ENCODE results near the gene ARFGAP2.
"Not testable (repeated sequence)": the region's sequence is repeated elsewhere in the genome, so short reads cannot be mapped to it uniquely, and the experiment has no call there.

The ARFGAP2 gene

DNA sequence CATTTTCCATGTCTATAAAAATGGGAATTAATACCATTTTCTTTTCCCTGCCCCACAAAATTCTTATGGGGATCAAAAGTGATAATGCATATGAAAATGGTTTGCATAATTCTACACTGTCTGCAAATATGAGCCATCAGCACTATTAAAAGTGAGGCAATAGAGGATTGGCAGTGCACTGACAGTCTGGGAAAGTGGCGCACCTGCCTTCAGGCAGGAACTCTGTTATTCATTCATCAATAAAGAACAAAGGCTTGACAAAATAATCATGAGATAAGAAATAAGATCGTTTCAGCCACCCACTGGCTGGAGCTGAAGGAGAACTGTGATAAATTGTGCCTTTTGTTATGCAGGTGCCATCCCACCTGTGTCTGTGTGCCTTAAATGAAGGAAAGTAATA lies 49.5 kb downstream of the ARFGAP2 start:
- DNase-seq (ENCODE audit: low read depth): no peak
- TF ChIP-seq, protein P1, sequence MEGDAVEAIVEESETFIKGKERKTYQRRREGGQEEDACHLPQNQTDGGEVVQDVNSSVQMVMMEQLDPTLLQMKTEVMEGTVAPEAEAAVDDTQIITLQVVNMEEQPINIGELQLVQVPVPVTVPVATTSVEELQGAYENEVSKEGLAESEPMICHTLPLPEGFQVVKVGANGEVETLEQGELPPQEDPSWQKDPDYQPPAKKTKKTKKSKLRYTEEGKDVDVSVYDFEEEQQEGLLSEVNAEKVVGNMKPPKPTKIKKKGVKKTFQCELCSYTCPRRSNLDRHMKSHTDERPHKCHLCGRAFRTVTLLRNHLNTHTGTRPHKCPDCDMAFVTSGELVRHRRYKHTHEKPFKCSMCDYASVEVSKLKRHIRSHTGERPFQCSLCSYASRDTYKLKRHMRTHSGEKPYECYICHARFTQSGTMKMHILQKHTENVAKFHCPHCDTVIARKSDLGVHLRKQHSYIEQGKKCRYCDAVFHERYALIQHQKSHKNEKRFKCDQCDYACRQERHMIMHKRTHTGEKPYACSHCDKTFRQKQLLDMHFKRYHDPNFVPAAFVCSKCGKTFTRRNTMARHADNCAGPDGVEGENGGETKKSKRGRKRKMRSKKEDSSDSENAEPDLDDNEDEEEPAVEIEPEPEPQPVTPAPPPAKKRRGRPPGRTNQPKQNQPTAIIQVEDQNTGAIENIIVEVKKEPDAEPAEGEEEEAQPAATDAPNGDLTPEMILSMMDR (IDR thresholded peaks at IDR 0.05; ENCODE audit: low read length, missing control alignments): no peak
- H3K4me3 ChIP-seq (replicated peaks; ENCODE audit: low read depth, low read length): no peak overlapping the region

DNA sequence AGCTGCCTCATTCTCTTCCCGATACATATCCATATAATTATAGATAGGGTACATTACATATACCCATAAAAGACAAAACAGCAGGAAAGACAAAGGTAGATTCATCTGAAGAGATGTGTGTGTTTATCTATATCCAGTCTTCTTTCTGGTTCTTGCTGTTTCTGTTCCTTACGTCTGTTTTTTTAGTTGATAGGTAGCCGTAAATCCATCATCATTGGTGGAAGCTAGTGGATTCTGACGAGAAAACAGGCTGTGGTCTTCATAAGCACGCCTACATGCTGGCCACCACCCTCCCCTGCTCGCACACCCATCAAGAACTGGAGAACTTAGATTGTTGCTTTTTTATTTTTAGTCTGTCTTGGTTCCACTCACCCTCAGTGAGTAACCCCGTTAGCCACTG lies 51.6 kb downstream of the ARFGAP2 start:
- no peak for DNase-seq (ENCODE audit: low read depth)
- H3K4me3 ChIP-seq (replicated peaks; ENCODE audit: low read depth, low read length): no peak overlapping the region
- TF ChIP-seq, protein P1 (IDR thresholded peaks at IDR 0.05; ENCODE audit: low read length, missing control alignments): no peak

DNA sequence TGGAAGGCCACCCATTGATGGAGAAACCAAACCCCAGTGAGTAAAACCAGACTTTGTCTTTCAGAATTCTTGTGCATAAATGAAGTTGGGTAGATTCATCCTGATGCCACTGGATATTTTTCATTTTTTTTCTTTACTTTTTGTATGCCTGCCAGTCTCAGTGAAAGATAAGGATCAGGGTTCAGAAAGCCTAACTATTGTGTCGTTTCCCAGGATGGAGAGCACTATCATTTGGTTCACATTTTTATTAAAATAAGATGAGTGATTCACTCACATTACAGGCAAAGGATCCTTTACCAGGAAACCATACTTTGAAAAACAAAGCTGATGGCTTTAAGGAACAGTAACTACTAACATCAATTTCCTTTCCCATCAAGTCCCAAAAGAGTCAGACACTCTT lies 52.0 kb downstream of the ARFGAP2 start:
- DNase-seq (ENCODE audit: low read depth): no peak
- H3K4me3 ChIP-seq (replicated peaks; ENCODE audit: low read depth, low read length): no peak overlapping the region
- TF ChIP-seq, protein P1 (IDR thresholded peaks at IDR 0.05; ENCODE audit: low read length, missing control alignments): no peak

DNA sequence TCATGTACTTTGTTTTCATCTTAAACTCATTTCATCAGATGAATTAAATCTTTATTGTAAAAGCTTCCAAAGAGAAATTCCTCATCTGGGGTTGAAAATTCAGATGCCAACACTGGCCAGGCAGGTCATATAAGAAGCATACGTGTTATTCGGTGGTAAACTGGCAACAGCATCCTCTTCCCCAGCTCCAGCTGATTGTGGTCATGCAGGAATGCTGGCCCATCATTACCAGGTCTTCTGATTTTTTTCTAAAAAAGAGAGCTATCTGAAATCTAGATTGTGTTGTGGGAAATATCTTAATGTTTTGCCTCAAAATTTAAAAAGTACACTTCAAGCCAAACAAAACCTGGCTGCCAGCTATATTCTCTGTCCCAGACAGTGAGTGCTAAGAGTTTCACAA lies 53.6 kb downstream of the ARFGAP2 start:
- no peak for DNase-seq (ENCODE audit: low read depth)
- H3K4me3 ChIP-seq (replicated peaks; ENCODE audit: low read depth, low read length): no peak overlapping the region
- TF ChIP-seq, protein P1 (IDR thresholded peaks at IDR 0.05; ENCODE audit: low read length, missing control alignments): no peak

DNA sequence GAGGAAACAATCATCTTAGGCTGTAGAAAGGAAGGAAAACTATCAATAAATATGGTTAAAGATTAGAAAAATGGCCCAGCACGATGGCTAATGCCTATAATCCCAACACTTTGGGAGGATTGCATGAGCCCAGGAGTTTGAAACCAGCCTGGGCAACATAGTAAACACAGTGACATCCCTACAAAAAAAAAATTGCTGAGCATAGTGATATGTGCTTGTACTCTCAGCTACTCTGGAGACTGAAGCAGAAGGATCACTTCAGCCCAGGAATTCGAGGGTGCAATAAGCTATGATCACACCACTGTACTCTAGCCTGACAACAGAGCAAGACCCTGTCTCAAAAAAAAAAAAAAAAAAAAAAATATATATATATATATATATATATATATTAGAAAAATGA lies 54.9 kb downstream of the ARFGAP2 start:
- no peak overlapping the region for H3K4me3 ChIP-seq (replicated peaks; ENCODE audit: low read depth, low read length)
- DNase-seq (ENCODE audit: low read depth): no peak
- TF ChIP-seq, protein P1 (IDR thresholded peaks at IDR 0.05; ENCODE audit: low read length, missing control alignments): no peak

DNA sequence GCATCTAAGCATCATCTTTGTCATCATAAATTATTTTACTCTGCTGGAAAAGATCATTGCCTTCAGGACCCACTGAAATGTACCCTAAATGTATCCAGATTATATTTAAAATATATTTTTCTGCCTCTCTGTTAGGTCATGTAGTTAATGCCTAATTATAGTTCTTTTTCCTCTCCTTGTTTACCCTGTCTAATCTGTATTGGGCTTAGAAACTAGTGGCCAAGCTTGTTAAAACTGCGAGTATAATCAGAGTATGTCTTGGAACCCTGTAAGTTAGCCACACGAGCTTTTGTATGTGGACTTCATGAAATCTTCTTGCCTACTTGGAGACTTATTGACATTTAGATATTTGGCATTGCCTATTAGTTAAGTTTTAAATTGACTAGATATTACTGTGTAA lies 55.6 kb downstream of the ARFGAP2 start:
- no peak for DNase-seq (ENCODE audit: low read depth)
- H3K4me3 ChIP-seq (replicated peaks; ENCODE audit: low read depth, low read length): no peak overlapping the region
- TF ChIP-seq, protein P1 (IDR thresholded peaks at IDR 0.05; ENCODE audit: low read length, missing control alignments): no peak

DNA sequence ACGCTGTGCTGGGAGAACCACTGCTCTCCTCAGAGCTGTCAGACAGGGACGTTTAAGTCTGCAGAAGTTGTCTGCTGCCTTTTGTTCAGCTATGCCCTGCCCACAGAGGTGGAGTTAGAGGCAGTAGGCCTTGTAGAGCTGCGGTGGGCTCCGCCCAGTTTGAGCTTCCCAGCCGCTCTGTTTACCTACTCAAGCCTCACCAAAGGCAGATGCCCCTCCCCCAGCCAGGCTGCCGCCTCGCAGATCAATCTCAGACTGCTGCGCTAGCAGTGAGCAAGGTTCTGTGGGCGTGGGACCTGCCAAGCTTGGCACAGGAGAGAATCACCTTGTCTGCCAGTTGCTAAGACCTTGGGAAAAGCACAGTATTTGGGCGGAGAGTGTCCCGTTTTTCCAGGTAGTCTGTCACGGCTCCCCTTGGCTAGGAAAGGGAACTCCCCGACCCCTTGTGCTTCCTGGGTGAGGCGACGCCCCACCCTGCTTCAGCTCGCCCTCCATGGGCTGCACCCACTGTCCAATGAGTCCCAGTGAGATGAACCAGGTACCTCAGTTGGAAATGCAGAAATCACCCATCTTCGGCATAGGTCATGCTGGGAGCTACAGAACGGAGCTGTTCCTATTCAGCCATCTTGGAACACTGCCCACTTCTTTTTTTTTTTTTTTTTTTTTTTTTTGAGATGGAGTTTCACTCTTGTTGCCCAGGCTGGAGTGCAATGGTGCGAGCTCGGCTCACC lies 57.6 kb downstream of the ARFGAP2 start:
- not testable (repeated sequence) for DNase-seq (ENCODE audit: low read depth); H3K4me3 ChIP-seq (replicated peaks; ENCODE audit: low read depth, low read length)
